Right cardiac atrium (tissue), 5 donors: ENCODE results near the gene CECR2. TPM values are rescaled to one million over a fixed set of nuclear protein-coding genes. Genes with fewer than 3 reads are reported as not detected.
A peak's percentile ranks its signal among the peaks of the same experiment; 100 is the strongest.

Experiments
- ATAC-seq, 2 donors: fragments of 200-7000 bp; cut with Tn5 transposase; one replicate each; pipeline versions ENCODE4 v1.8.0 to v1.9.1; 2020; ENCODE audit warnings: moderate library complexity in 2 of 2, mild to moderate bottlenecking in 1 of 2
- DNase-seq, 3 donors: peaks; one replicate each; pipeline ENCODE4 v3.0.0-alpha.2; 2020
- H3K27ac ChIP-seq: one replicate; pipeline ENCODE4 v1.5.1; 2013; ENCODE audit warnings: mild to moderate bottlenecking, low read length, control low read depth, moderate library complexity
- H3K27me3 ChIP-seq: one replicate; pipeline ENCODE4 v1.6.1; 2013; ENCODE audit not compliant: control insufficient read depth, insufficient read depth
- H3K4me1 ChIP-seq: one replicate; pipeline ENCODE4 v1.6.1; 2013; ENCODE audit warnings: low read length; ENCODE audit not compliant: control insufficient read depth, insufficient read depth
- H3K4me3 ChIP-seq: one replicate; pipeline ENCODE4 v1.5.1; 2013; ENCODE audit warnings: low read length, control low read depth
- H3K9me3 ChIP-seq: one replicate; pipeline ENCODE4 v1.6.1; 2013; ENCODE audit warnings: low read length; ENCODE audit not compliant: control insufficient read depth
- WGBS: extraction: QIAGEN DNeasy Blood & Tissue Kit; methylation state at CpG from one replicate; pipeline ENCODE4 v1.1.7; 2013; 5-methylcytosine and 5-hydroxymethylcytosine counted together
- intact Hi-C, 4 donors: fragments of 100-400 bp; cut with DNase I; formaldehyde crosslinking; loops; one replicate each; pipeline versions ENCODE4 v1.11.0 to v1.14.0; 2022 to 2023
- long read RNA-seq, 4 donors: library from polyadenylated mRNA; unstranded; transcript quantifications; one replicate each; pipeline ENCODE4 v2.0.0, GENCODE V29; 2020 to 2021
- polyA plus RNA-seq: library from polyadenylated mRNA; stranded (reverse); fragments of 200-250 nt; gene quantifications from one replicate; pipeline ENCODE4 v1.2.3, GENCODE V29; 2013
- total RNA-seq, 4 donors: library from RNA; stranded (reverse); fragmentation: NEBNext Ultra II Directional; extraction: Animal tissue kit (Norgen Biotek cat#: 25700); gene quantifications; one replicate each; pipeline ENCODE4 v1.2.1, GENCODE V29; 2021
- donor health status: healthy with polysubstance abuse.
- donor health status: DM: no; HTN: yes; CAD: no.
- donor health status: DM: no; HTN: no; CAD: no.
- donor health status: DM: no; HTN: yes; CAD: no; lungs with severe emphysema.
- donor health status: DM: yes; HTN: yes; CAD: no.

The CECR2 gene
- total RNA-seq = 1 to 10 TPM; 4.1 to 8.3 (median 4.7) TPM
- 3.4 TPM for polyA plus RNA-seq
- long read RNA-seq, donor 1, partial matches to known transcripts = 0 of 2 reads
- long read RNA-seq, donor 1, other reads (novel, unspliced or antisense) = 2 of 2 reads
- long read RNA-seq, donor 2 = 0 reads
- long read RNA-seq, donor 3, partial matches to known transcripts = 0 of 1 reads
- long read RNA-seq, donor 3, other reads (novel, unspliced or antisense) = 1 of 1 reads
- long read RNA-seq, donor 4 = 0 reads

GRCh38 chr22:17369439-17370025 is at the start of gene CECR2:
CECR2 (plus strand) TSS chr22:17369460; CDS start chr22:17369784, 324 bp downstream.
- under 1% methylated on average over 90 of the region's 92 CpGs for WGBS
- H3K9me3 ChIP-seq = no peaks in the 10 kb centered on the region
- DNase-seq (peak; percentile 49 to 75 (median 74)), ATAC-seq (peak; percentile 6 to 28)
- no peaks in the 10 kb centered on the region for H3K4me1 ChIP-seq
- peak within 1 kb of the TSS; percentile 85 for H3K27ac ChIP-seq
- intact Hi-C loops = loop anchor here in 2 of 4 donors (2.0 to 5.0 kb wide), 2 partner anchors 123 to 131 kb away; no protein-coding TSS in a partner anchor
- H3K4me3 ChIP-seq = peak within 1 kb of the TSS; percentile 80
- no peaks in the 10 kb centered on the region for H3K27me3 ChIP-seq

GRCh38 chr22:17319546-17319945 is 49.7 kb upstream of the CECR2 start:
- DNase-seq (no peak), ATAC-seq (no peak)
- no peak overlapping the region for H3K27ac ChIP-seq
- H3K4me1 ChIP-seq = no peaks in the 10 kb centered on the region
- no peaks in the 10 kb centered on the region for H3K9me3 ChIP-seq
- intact Hi-C loops = no loop called here
- no peak overlapping the region for H3K4me3 ChIP-seq
- 40% methylated on average over 5 of the region's 5 CpGs for WGBS
- no peaks in the 10 kb centered on the region for H3K27me3 ChIP-seq

- intact Hi-C loops = no loop called here
- H3K9me3 ChIP-seq = no peaks in the 10 kb centered on the region
- no peaks in the 10 kb centered on the region for H3K27me3 ChIP-seq
- no peak overlapping the region for H3K27ac ChIP-seq
- no peak overlapping the region for H3K4me3 ChIP-seq
- H3K4me1 ChIP-seq = no peaks in the 10 kb centered on the region
- 56% methylated on average over 4 of the region's 4 CpGs for WGBS
- ATAC-seq (no peak), DNase-seq (no peak)
Measured at GRCh38 chr22:17322511-17322910, 46.7 kb upstream of the CECR2 start.

GRCh38 chr22:17331690-17332089 is 37.6 kb upstream of the CECR2 start:
- Histone ChIP-seq H3K27ac (no peak overlapping the region), H3K9me3 (no peaks in the 10 kb centered on the region), H3K4me3 (no peak overlapping the region), H3K27me3 (no peaks in the 10 kb centered on the region), H3K4me1 (no peaks in the 10 kb centered on the region)
- 94% methylated on average over 9 of the region's 9 CpGs for WGBS
- ATAC-seq (no peak), DNase-seq (no peak)
- intact Hi-C loops = no loop called here

- no peaks in the 10 kb centered on the region for H3K4me1 ChIP-seq
- no peak overlapping the region for H3K4me3 ChIP-seq
- H3K27me3 ChIP-seq = no peaks in the 10 kb centered on the region
- intact Hi-C loops = no loop called here
- H3K27ac ChIP-seq = no peak overlapping the region
- DNase-seq = no peak
- WGBS = 76% methylated on average over 16 of the region's 16 CpGs
- peak; percentile 24 to 77 for ATAC-seq
- no peaks in the 10 kb centered on the region for H3K9me3 ChIP-seq
Measured at GRCh38 chr22:17332109-17332800, 37.0 kb upstream of the CECR2 start.

- 78% methylated on average over 6 of the region's 6 CpGs for WGBS
- intact Hi-C loops = no loop called here
- Histone ChIP-seq H3K9me3 (no peaks in the 10 kb centered on the region), H3K27me3 (no peaks in the 10 kb centered on the region), H3K4me3 (no peak overlapping the region), H3K4me1 (no peaks in the 10 kb centered on the region), H3K27ac (no peak overlapping the region)
- DNase-seq (no peak), ATAC-seq (no peak)
Measured at GRCh38 chr22:17334059-17334458, 35.2 kb upstream of the CECR2 start.

- ATAC-seq = no peak
- WGBS = 59% methylated on average over 6 of the region's 6 CpGs
- intact Hi-C loops = no loop called here
- no peak overlapping the region for H3K4me3 ChIP-seq
- DNase-seq = no peak
- H3K27ac ChIP-seq = no peak overlapping the region
- no peaks in the 10 kb centered on the region for H3K4me1 ChIP-seq
- H3K27me3 ChIP-seq = no peaks in the 10 kb centered on the region
- no peaks in the 10 kb centered on the region for H3K9me3 ChIP-seq
Measured at GRCh38 chr22:17334983-17335382, 34.3 kb upstream of the CECR2 start.

- ATAC-seq = no peak
- DNase-seq = no peak
- 73% methylated on average over 5 of the region's 5 CpGs for WGBS
- intact Hi-C loops = no loop called here
- H3K4me1 ChIP-seq = no peaks in the 10 kb centered on the region
- H3K27ac ChIP-seq = no peak overlapping the region
- H3K9me3 ChIP-seq = no peaks in the 10 kb centered on the region
- no peaks in the 10 kb centered on the region for H3K27me3 ChIP-seq
- no peak overlapping the region for H3K4me3 ChIP-seq
Measured at GRCh38 chr22:17336061-17336460, 33.2 kb upstream of the CECR2 start.

GRCh38 chr22:17337639-17338038 is 31.6 kb upstream of the CECR2 start:
- no peak for DNase-seq
- no peak for ATAC-seq
- intact Hi-C loops = no loop called here

GRCh38 chr22:17339095-17339693 is 30.1 kb upstream of the CECR2 start:
- H3K4me1 ChIP-seq = no peaks in the 10 kb centered on the region
- H3K27me3 ChIP-seq = no peaks in the 10 kb centered on the region
- H3K9me3 ChIP-seq = no peaks in the 10 kb centered on the region
- 53% methylated on average over 8 of the region's 8 CpGs for WGBS
- H3K27ac ChIP-seq = no peak overlapping the region
- H3K4me3 ChIP-seq = no peak overlapping the region
- peak; percentile 31 to 61 for ATAC-seq
- no peak for DNase-seq
- intact Hi-C loops = no loop called here

More at GRCh38 chr22:17337639-17338038, 31.6 kb upstream of the CECR2 start:
- Histone ChIP-seq H3K27ac (no peak overlapping the region), H3K9me3 (no peaks in the 10 kb centered on the region), H3K27me3 (no peaks in the 10 kb centered on the region), H3K4me3 (no peak overlapping the region), H3K4me1 (no peaks in the 10 kb centered on the region)
- WGBS = 77% methylated on average over 11 of the region's 11 CpGs

GRCh38 chr22:17342361-17342760 is 26.9 kb upstream of the CECR2 start:
- ATAC-seq (no peak), DNase-seq (no peak)
- Histone ChIP-seq H3K27ac (no peak overlapping the region), H3K4me1 (no peaks in the 10 kb centered on the region), H3K9me3 (no peaks in the 10 kb centered on the region), H3K4me3 (no peak overlapping the region), H3K27me3 (no peaks in the 10 kb centered on the region)
- intact Hi-C loops = no loop called here
- 54% methylated on average over 5 of the region's 5 CpGs for WGBS
